UCSD-AML1 (cell line): ENCODE results near the gene LAMC2.
A peak's percentile ranks its signal among the peaks of the same experiment; 100 is the strongest.
"Not testable (repeated sequence)": the region's sequence is repeated elsewhere in the genome, so short reads cannot be mapped to it uniquely, and the experiment has no call there.

Experiments
- DNase-seq: peaks from one replicate; lab custom pipeline; 2025; ENCODE audit not compliant: unreplicated experiment; lab: John Stamatoyannopoulos, UW

Gene LAMC2

DNA sequence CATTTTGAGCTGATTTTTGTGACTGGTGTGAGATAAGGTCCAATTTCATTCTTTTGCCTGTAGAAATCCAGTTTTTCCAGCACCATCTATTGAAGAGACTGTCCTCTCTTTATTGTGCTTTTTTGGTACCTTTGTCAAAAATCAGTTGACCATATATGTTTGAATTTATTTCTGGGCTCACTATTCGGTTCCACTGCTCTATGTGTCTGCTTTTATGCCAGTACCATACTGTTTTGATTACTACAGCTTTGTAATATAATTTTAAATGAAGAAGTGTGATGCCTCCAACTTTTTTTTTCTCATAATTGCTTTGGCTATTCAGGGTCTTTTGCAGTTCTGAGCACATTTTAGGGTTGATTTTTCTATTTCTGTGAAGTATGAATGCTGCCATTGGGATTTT, 69.0 kb downstream of the LAMC2 start:
- DNase-seq: no peak

DNA sequence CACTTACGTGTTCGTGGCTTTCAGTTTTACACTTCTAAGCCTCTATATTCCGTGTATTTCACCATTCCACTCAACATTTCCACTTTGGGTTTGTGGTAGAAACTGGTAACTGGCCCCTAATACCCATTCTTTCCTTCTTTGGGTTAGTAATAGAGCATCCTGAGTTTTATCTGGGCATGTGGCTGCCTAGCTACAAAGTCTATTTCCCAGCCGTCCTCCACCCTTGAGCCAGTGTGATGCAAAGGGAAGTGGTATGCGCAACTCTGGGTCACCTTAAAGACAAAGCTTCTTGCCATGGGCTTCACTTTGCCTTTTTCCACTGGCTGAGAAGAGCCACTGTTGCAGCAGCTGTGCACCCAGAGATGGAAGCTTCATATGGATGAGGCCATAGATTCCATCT, 73.9 kb downstream of the LAMC2 start:
- DNase-seq: no peak

DNA sequence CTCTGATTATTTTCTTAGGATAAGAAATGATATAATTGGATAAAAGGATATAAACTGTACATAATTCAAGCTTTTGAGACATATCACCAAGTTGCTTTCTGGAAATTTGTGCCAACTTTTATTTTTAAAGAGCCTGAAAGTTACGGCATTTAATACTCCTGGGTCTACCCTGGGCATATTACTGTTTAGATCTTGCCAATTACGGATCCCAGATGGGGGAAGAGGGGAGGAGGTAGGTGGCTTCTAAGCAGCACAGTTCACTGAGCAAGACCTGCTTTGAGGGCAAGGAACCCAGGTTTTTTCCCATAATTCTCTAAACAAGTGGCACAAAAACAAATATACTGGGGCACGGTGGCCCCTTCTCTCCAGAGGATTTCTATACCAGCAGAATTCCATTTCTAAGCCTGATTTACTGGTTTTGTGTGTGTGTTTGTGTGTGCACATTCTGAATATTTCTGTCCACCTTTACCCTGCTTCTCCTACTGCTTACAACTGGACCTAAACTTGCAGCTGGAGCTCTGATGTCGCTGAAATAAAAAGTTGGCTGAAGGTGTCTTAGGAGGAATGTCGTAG, 76.7 kb downstream of the LAMC2 start:
- DNase-seq: no peak

DNA sequence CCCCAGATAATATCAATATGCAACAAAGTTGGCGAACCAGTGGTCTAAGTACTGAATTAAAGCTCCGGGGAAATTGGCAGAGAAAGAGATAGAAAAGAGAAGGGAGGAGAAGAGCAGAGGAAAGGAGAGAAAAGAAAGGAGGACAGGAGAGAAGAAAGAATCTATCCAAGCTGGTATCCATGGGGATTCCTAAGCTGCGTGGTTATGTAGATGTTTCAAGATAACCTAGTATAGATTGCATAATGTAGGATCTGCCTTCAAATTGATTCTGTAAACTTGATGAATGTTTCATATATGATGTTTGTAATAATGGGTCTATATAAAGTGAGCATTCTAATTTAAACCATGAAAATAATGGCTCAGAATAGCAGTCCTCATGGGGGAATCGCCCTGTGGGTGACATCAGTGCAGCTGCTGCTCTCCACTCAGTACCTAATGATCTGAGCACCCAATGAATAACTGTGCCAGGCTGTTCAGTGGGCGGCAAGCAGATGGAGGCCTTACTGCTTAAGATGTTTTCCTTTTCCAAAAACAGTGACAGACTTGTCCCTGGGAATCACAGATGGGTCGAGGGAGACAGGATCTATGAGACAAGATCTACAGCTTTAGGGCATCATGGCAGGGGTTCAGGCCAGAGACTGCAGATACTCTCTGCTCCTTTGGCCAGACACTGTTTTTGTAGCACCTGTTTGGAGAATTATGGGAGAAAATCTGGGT, 78.0 kb downstream of the LAMC2 start:
- no peak for DNase-seq

DNA sequence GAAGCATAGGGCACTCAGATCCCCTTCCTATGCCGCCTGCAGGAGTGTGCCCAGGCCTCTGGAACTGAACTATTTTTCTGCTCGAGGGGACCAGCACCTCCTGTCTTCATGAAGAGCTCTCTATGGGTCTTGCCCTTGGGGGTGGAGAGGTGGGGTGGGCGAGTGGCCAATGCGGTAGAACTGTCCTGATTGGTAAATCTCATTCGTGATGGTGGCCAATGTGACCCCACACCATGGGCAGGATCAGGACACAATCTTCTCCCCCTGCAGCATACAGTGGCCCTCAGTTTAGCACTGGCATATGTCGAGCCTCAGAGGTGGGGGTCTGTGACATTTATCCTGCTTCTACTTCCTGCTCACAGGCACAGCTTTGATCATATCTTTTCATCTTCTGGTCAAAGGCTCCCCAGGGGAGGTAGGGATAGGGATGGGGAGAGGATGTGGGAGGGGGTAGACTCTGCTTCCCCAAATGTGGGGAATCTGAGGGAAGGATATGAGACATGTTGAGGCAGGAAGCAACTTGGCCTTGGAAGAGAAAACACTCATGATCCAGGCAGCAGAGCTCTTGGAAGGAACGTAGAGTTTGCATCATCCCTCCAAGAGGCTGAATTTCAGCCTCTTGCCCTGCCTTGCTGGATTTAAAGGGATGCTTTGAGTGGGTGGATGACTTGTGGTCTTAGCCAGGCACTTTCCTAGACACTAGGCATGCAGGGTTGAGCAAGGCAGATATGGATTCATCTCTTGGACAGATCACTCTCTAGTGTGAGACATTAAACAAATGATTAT, 81.8 kb downstream of the LAMC2 start:
- DNase-seq: no peak

DNA sequence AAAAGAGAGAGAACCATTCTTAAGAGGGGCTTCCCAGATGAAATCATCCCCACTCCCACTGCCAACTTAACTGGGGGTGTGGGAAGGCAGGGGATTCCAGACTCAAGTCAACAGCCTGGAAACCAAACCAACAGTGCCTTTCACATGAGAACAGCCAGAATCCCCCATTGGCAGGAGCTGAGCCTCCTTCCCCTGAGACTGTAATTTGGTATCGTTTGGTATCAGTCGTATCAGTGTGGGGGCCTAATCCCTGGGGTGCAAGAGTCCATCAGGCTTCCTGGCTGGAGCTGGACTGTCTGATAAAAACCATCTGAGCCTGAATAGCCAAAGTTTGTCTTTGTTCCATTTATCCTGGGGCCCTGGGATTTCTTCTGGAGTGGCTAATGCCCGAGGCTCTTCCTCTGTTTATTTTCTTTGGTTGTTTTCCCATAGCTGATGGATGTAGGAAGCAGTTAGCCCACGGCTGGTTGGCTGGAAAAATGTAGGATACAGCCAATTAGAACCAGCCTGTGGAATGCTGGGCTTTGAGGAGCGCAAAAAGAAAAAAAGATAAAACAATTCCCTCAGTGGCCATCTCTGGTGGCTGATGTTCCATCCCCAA, 84.6 kb downstream of the LAMC2 start:
- no peak for DNase-seq

DNA sequence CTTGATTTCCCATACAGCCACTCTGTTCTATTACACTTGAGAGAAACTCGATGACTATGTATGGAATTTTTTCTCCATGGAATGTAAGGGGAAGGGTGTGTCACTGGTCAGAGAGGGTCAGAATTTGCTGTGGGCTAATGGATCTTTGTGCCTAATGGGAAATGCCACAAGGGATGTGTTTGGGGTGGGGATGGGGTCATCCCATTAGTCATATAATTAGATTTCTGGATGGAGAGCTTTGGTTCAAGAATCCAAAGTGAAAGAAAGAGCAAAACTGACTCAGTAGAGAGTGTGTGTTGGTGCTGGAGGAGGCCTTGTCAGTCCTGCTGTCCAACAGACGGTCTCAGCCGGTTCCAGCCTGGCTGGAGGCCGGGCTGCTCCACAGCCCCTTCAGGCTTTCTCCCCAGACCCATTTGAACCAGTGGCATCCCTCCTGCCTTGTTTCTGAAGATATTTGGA, 86.4 kb downstream of the LAMC2 start:
- DNase-seq: no peak

DNA sequence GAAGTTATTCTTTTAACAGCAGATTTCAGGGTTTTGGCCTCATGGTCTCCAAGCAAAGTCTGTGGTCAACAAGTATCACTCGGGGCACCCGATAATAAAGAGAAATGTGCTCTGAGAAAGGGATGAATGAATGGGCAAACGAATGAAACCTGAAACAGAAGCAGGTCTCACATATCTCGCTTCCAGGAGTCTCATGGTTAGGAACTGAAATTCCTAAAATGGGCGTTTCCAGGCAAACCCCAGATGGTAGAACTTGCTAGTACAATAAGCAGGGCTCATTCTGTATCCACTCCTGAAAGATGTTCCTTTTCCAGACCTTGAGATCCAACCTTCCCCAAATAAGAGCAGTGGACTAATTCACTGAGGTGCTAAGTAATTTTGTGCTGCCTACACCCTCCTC, 87.2 kb downstream of the LAMC2 start:
- DNase-seq: no peak

DNA sequence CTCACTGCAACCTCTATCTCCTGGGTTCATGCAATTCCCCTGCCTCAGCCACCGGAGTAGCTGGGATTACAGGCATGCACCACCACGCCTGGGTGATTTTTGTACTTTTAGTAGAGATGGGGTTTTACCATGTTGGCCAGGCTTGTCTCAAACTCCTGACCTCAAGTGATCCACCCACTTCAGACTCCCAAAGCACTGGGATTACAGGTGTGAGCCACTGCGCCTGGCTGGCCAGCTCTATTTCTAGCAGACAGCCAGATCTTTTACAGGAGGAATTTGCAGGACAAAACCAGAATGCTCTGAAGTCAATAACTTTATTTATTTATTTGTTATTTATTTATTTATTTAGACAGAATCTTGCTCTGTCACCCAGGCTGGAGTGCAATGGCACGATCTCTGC, 87.9 kb downstream of the LAMC2 start:
- DNase-seq: not testable (repeated sequence)

DNA sequence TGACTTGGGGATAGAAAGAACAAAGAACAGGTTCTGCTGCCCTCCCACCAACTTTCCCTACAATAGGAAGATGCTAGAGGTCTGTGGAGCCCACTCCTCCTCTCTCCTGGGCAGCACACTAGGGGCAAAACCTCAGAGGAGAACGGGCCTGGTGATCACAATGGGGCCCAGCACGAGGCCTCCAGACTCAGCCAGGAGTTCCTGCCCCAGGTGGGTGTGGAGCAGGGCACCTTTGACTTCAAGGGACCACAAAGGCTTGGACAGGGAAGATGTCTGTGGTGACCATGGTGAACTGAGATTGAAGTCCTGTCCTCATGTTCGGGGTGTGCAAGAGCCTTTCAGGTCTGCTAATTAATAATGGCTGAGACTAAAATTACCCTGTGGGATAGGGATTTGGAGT, 88.8 kb downstream of the LAMC2 start:
- DNase-seq: no peak

DNA sequence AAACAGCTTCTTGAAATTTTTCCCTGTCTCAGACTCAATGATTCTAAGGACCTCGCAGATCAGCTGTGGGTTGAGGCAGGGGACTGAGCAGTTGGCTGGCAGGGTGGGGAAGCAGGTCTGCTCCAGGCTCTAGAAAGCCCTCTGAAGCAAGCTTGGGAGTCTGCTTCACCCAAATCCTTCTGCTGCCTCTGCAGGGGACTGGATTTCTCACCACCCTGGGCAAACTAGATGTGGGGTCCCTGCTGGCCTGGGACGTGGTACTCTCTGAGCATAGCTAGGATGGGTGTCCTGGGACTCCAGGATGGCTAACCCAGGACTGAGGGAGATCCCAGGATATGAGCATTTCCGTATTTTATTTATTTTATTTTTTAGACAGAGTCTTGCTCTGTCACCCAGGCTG, 89.3 kb downstream of the LAMC2 start:
- no peak for DNase-seq

DNA sequence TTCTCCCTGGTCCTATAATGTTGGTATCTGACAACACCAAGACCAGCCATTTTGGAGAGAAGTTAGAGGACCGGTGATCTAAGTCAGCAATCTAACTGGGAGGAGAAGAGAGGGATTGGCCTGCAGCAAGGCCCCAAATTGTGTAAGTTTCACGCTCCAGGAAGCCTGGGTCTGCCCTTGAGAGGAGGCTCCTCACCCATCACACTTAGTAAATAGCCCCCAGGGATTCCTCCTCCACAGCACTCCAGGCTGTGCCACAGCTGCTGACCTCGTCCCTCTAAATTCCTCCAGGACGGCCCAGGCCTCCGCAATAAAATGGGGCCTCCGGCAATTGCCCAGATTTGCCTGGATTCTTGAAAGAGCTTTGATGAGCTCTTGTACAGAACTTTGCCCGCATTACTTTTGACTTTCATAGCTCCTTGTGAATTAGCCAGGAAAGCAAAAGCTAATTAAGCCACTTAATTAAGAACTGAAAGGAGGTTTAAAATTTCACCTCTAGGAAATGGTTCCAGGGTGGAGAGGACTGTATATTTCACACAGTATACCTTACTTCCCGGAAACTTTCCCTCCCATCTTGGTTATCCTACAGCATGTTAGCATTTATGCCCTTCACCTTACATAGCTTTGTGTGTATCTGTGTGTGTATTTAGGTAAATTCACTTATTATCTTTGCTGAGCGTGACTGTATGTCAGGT, 90.5 kb downstream of the LAMC2 start:
- DNase-seq: no peak

DNA sequence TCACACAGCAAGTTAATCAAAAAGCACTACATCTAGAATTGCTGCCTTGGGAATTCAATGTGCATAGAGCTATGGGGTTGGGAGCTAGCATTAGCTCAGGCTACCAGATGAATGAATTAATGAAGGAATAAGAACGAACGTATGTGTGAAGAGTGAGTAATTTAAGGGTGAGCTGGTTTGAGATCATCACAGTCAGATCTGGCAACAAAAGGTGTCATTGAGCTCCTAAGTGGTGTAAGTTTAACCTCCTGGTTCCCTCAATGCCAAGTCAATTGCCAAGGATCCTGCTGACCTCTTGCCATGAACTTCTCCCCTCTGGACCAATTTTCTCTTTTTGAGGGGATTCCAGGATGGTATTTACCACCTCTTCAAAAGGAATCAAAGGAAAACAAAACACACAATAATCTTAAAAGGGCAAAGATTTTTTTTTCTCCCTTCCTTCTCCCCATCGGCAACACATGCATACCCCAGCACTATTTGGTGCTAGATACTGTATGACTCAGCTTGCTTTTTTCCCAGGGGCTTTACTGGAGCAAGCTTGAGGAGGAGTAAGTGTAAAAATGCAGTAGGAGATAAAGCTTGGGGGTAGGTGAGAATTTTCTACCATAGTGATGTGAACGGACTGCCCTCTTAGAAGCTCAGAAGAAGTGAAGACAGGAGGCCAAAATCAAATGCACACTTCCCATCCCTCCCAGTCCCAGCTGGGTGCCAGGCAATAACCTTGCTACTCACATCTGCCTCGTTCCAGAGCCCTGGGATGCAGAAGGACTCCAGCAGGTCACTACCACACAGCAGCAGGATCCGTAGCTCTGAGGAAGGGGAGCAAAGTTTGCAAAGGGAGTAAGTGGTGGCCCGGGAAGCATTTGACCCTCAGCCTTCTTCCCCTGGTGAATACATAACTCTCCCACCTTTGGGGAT, 92.0 kb downstream of the LAMC2 start:
- no peak for DNase-seq

DNA sequence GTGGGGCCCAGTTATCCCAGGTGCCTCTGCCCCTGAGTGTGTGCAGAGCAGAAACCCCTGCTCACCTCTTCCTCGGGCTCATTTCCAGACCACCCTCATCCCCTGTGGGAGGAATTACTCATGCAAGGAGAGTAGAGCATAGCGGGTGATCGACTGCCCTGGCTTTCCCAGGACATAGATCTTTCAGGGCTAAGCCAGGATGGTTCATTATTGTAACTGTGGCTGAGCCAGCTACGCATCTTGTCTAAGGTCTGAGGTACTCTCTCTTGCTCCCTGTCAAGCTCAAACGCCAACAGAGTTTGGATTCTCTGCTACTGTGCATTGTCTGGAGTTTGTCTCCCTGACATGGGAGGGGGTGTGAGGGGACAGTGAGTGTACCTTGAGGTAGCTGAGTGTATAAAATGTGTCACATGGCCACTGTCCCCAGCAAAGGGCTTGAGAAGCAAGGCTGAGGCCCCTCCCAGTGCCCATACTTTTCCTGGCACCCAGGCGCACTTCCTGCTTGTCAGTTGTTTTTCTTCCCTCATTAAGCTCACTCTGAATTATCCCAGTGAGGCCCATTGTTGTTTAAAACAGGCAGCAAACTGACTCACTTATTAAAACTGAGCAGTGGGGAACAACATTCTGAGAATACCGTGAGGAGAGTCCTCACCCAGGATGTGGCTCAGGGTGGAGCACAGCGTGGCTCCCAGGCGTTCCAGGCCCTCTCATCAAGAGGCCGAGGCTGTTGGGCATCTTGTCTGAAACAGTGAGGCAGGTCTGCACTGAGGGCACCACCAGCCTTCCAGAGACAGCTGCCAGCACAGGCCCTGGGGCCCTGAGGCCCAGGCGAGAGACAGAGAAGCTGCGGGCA, 92.9 kb downstream of the LAMC2 start:
- DNase-seq: no peak

DNA sequence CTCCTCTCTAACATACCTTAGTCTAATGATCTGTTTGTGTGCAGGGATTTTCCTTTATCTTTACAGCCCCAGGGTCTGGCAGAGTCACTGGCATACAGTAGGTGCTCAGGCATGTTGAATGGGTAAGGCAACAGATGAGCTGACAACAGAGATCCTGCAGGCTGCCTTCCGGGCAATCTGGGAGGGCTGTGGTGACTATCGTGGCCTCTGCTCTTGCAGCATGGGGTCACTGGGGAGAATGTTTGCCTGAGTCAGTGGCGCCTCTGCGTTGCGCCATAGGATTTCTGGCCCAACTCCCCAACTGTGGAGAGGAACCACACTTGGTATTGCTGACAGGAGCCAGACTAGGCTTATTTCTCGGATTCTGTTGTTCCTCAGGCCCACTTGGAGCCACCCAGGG, 93.8 kb downstream of the LAMC2 start:
- DNase-seq: no peak

DNA sequence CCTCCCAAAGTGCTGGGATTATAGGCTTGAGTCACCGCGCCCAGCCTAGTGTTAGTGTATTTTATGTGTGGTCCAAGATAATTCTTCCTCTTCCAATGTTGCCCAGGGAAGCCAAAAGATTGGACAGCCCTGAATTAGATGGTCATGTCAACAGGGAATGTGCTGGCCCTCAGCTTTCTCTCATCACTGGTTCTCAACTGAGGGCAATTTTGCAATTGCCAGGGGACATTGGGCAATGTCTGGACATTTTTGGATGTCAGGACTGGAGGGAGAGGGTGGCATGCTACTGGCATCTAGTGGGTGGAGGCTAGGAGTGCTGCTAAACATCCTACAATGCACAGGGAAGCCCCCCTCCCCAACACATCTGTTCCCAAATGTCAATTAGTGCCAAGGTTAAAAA, 95.0 kb downstream of the LAMC2 start:
- DNase-seq: no peak

DNA sequence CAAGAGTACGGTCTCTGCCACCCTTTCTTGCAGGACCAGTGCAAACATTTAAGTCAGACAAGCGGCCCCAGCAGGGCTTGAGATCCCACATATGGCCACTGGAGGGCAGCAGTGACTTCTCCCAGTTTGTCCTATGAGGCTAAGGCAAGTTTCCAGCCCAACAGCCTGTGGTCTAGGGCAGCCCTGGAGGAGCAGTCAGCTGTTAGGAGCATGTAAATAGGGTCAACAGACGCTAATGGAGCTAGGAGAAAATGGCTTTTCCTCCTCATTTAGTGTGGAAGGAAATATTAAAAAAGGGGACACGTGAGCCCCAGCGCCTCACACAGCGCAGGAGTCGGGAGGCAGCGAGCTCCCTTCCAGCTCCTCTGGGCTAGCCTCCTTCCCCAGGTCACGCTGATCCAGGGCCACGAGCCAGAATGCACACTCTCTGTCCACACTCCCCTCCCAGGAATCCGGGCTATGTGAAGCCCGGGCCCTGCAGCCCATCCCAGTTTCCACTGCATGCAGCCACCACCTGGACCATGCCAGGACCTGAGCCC, 95.6 kb downstream of the LAMC2 start:
- peak; percentile 81 for DNase-seq

DNA sequence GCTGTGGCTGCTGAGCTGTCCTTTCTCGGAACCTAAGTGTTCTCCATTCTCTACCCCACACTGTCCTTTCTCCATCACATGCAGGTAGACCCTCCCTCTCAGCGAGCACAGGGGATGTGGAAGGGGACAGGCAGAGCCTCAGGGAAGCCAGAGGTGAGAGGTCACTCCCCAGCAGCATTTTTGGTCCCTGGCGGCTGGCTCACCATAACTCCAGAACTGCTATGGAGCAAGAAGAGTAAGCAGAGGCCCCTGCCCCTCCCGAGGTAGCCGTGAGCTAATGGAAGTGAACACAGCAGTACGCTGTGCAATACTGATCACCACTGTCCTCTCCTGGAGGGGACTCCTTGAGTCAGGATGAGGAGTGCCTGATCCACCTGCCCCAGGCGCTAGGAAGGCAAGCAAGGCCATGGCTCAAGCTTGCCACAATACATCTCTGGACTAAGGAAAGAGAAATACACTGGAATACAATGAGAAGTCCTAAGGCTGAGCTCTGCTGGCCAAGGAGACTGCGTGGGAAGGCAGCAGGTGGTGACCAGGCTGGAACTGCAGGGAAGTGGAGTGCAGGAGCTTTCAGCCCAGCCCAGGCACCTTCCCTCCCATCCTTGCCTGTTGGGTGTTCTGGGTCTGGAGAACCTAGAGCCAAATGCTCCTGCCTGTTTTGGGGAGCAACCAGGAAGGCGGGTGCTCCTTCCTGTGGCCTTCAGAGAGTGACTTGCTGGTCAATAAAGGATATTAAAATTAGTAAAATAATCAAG, 96.2 kb downstream of the LAMC2 start:
- no peak for DNase-seq
